Measurements from ENCODE around the gene STK24. TPM values are rescaled to one million over a fixed set of nuclear protein-coding genes. Genes with fewer than 3 reads are reported as not detected.
"Not testable (repeated sequence)": the region's sequence is repeated elsewhere in the genome, so short reads cannot be mapped to it uniquely, and the experiment has no call there.

The STK24 gene
- total RNA-seq: 100 to 1,000 TPM; 129 TPM

DNA sequence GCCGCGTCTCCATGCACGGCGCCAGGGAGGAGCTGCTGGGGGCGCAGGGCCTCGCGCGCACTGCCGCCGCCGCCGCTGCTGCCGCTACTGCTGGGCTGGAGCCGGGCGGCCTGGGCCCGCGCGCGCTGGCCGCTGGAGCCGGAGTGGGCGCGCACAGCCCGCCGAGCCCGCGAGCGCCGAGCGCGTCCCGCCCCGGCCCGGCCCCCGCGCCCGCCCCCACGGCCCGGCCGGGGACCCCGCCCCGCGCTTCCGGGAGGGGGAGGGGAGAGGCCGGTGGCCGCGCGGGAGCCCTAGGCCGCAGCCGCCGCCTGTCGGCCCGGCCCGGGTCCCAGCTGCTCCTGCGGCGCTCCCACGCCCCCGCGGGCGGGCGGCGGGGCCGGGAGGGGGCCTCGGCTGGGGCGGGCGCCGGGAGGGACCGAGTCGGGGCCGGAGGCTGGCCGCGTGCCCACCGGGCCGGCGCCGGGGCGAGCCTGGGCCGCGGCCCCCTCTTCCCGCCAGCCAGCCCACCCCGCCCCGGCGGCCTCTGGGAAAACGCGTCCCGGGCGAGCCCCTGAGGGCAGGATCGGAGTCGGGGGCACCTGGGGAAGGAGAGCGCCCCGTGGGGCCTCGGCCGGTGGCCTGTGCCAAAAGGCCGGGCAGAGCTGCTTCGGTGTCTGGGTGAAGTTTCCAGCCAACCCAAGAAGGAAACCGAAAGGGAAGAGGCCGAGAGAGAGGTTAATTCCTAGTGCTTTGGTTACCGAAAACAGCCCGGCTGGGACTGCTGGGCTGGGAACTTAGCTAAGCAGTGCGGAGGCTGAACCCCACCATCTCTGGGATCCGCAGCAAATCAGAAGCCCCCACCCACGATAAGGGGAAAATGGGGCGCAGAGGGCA, at the start of gene STK24:
Gene STK24 (minus strand): TSS at position 145 of the 873 bp plus-strand sequence. CDS start 321 bp downstream, outside the sequence.
- Mint-ChIP-seq H3K27ac (peak within 1 kb of the TSS; percentile 92), H3K27me3 (no peaks in the 10 kb centered on the region), H3K9me3 (no peaks in the 10 kb centered on the region), H3K4me1 (peaks cover 37% of the 10 kb centered on the region), H3K4me3 (peak within 1 kb of the TSS; percentile 98), H3K36me3 (peaks cover 22% of the 10 kb centered on the region)
- peak; percentile 83 for DNase-seq

DNA sequence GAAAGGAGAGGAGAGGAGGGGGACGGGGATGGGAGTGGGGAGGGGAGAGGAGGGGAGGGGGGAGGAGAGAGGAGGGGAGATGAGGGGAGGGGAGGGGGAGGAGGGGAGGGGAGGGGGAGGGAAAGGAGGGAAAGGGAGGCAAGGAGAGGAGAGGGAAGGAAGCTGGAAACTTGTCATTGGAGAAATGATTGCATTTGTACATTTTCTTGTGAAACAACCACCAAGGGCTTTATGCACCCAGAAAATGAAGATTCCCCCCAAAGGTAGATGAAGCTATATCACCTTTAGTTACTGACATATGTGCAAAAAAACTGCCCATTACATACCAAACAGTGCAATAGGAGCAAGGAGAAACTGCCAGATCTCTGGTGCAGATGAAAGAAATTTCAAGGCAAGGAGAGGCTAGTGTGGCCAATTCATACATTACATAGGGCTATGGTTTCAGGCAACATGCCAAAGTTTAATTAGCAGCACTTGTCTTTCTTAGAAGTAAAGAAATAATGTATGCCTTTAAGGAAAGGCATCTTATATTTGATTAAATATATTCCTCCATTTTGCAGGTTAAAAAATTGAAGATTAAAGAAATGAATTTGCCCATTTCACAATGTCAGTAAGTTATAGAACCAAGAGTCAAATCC, 49.5 kb upstream of the STK24 start:
- H3K27ac Mint-ChIP-seq: no peak overlapping the region
- H3K36me3 Mint-ChIP-seq: no peaks in the 10 kb centered on the region
- no peak for DNase-seq
- no peaks in the 10 kb centered on the region for H3K9me3 Mint-ChIP-seq
- no peaks in the 10 kb centered on the region for H3K27me3 Mint-ChIP-seq
- peaks cover 2% of the 10 kb centered on the region for H3K4me1 Mint-ChIP-seq
- H3K4me3 Mint-ChIP-seq: no peak overlapping the region

DNA sequence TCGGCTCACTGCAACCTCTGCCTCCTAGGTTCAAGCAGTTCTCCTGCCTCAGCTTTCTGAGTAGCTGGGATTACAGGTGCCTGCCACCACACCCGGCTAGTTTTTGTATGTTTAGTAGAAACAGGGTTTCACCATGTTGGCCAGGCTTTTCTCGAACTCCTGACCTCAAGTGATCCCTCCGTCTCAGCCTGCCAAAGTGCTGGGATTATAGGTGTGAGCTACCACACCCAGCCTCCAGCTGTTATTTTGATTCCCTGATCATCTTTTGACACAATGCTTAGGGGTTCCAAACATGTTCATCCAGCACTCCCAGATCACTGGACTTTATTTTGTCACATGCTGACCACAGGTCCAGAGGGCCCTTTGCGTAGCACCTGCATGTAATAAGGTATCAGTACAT, 47.7 kb upstream of the STK24 start:
- not testable (repeated sequence) for H3K9me3 Mint-ChIP-seq, H3K27ac Mint-ChIP-seq, H3K27me3 Mint-ChIP-seq, H3K4me1 Mint-ChIP-seq, H3K4me3 Mint-ChIP-seq, H3K36me3 Mint-ChIP-seq, DNase-seq

DNA sequence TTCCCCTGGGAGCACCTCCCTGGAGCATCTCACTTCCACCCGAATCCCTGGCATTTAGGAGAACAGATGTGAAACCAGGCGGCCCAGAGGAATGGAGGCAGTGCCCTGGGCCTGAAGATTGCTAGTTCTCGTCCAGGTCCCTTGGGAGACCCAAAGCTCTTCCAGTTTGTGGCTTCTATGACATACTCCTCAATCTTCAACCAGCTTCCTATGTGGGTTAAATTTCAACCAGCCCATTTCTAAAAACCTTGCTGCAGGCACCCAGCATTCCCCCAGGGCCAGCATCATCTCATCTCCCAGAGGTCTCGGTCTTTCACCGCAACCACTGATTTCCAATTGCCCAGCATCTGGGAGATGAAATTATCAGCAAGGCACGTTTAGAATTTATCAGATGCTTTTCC, 46.0 kb upstream of the STK24 start:
- H3K27me3 Mint-ChIP-seq: no peaks in the 10 kb centered on the region
- no peak overlapping the region for H3K27ac Mint-ChIP-seq
- H3K4me3 Mint-ChIP-seq: no peak overlapping the region
- no peak for DNase-seq
- peaks cover 2% of the 10 kb centered on the region for H3K4me1 Mint-ChIP-seq
- H3K36me3 Mint-ChIP-seq: no peaks in the 10 kb centered on the region
- no peaks in the 10 kb centered on the region for H3K9me3 Mint-ChIP-seq

DNA sequence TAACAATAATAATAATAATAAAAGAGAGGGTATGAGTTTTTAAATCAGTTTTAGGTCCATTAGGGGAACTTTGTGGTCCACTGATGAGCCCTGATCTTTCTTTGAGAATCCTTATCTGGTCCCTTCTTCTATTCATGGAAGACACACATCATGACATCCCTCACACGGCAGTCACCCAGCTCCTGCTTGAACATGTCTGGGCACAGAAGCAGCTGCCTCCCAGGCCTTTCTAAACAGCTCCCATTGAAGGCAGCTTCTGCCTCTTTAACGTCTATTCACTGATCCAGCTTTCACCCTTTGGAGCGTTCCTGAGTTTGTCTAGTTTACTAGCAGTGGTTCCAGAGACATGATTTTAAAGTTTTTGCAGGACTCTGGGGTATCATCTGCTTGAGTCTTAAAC, 42.6 kb upstream of the STK24 start:
- no peaks in the 10 kb centered on the region for H3K9me3 Mint-ChIP-seq
- H3K4me3 Mint-ChIP-seq: no peak overlapping the region
- H3K36me3 Mint-ChIP-seq: no peaks in the 10 kb centered on the region
- DNase-seq: no peak
- H3K4me1 Mint-ChIP-seq: no peaks in the 10 kb centered on the region
- H3K27ac Mint-ChIP-seq: no peak overlapping the region
- H3K27me3 Mint-ChIP-seq: no peaks in the 10 kb centered on the region

DNA sequence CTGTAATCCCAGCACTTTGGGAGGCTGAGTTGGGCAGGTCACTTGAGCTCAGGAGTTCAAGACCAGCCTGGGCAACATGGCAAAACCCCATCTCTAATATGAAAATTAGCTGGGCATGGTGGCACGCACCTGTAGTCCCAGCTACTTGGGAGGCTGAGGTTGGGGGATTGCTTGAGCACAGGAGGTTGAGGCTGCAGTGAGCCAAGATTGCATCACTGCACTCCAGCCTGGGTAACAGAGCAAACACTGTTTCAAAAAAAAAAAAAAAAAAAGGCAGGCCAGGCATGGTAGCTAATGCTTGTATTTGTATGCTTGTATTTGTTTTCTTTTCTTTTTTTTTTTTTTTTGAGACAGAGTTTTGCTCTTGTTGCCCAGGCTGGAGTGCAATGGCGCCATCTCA, 38.7 kb upstream of the STK24 start:
- not testable (repeated sequence) for H3K27ac Mint-ChIP-seq, H3K4me3 Mint-ChIP-seq, H3K36me3 Mint-ChIP-seq, H3K4me1 Mint-ChIP-seq, H3K27me3 Mint-ChIP-seq, DNase-seq, H3K9me3 Mint-ChIP-seq

DNA sequence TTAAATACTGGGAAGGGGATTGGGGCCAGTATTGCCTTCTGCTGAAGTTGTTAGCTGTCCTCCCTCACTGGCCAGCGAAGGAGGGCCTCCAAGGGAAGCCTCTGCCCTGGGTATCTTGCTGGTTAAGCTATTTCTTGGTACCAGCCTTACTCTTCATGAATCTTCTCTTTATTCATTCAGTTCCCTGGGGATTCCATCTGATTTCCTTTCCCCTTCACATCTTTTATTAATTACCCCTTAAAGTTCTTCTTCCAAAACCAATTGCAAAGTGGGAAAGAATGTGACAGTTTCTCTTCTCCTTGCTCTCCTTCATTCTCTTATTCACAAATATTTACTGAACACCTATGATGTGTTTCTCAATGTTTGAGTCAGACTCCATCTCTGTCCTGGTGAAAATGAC, 36.7 kb upstream of the STK24 start:
- no peak overlapping the region for H3K27ac Mint-ChIP-seq
- no peaks in the 10 kb centered on the region for H3K4me1 Mint-ChIP-seq
- H3K9me3 Mint-ChIP-seq: no peaks in the 10 kb centered on the region
- H3K4me3 Mint-ChIP-seq: no peak overlapping the region
- peaks cover 7% of the 10 kb centered on the region for H3K27me3 Mint-ChIP-seq
- H3K36me3 Mint-ChIP-seq: no peaks in the 10 kb centered on the region
- no peak for DNase-seq

DNA sequence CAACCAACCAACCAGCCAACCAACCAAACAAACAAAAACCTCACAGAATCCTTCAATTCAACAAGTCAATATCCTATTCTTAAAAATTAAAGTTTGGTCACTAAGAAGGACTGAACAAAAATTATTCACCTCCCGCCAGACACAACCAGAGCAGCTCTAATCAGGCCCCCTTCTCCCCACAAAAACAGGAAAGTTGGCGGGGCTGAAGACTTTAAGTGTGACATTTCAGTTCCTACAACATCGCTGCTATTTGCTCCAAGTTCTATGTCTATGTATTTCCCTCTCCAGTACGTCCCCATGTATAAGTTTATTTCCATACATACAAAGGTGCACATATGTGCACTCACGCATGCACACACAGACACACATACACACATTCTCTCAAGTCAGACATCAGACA, 32.8 kb upstream of the STK24 start:
- Mint-ChIP-seq H3K4me1 (peaks cover 2% of the 10 kb centered on the region), H3K9me3 (no peaks in the 10 kb centered on the region), H3K36me3 (no peaks in the 10 kb centered on the region), H3K27me3 (peaks cover 7% of the 10 kb centered on the region), H3K27ac (no peak overlapping the region), H3K4me3 (no peak overlapping the region)
- no peak for DNase-seq

DNA sequence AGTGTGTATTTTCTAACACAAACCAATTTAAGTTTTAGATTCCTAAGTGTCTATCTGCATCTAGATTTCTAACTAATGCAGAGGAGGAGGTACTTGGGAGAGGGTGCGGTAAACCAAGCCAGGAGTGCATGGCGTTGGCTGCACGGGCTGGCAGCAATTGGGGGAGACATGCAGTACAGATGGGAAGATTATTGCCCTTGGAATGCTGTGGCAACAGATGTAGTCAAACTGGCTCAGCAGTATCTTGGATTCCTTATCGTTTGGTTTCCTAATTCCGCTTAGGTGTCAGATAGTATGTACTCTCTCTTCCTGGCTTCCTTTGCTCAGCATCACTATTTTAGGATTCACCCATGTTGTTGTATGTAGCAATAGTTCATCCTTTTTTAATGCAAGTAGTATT, 29.4 kb upstream of the STK24 start:
- Mint-ChIP-seq H3K4me3 (no peak overlapping the region), H3K27ac (no peak overlapping the region), H3K9me3 (no peaks in the 10 kb centered on the region), H3K36me3 (no peaks in the 10 kb centered on the region), H3K27me3 (peaks cover 4% of the 10 kb centered on the region), H3K4me1 (peaks cover 2% of the 10 kb centered on the region)
- DNase-seq: no peak

DNA sequence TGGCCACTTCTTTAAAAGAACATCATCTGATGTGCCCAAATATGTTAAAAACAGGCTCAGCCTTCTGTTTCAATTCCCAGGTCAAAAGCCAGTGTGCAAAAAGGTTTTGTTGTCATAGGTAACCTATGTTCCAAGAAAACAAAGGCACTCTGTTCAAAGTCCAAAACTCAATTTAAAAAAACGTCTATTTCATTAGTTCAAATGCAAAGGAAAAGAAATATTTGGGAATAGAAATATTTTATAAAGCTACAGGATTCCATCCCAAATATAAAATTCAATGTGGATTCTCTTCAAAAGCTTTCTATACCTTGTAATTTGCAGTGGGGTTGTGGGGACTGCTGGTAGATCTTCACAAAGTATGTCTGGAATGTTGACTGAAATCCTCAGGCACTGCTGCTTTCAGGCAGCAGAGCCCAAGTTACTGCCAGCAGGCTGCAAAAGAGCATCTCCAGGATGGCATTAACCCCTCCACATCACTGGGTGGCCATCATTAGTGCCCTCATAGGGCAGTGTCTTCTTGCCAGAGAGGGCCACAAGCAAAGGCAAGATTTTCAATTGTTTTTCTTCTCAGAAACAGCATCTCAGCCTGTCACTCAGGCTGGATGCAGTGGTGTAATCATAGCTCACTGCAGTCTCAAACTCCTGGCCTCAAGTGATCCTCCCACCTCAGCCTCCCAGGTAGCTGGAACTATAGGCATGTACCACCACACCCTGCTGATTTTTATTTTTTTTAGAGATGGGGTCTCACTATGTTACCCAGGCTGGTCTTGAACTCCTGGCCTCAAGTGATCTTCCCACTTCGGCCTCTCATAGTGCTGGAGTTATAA, 22.8 kb upstream of the STK24 start:
- no peak overlapping the region for H3K4me3 Mint-ChIP-seq
- H3K27ac Mint-ChIP-seq: no peak overlapping the region
- H3K9me3 Mint-ChIP-seq: peaks cover 2% of the 10 kb centered on the region
- DNase-seq: no peak
- peaks cover 14% of the 10 kb centered on the region for H3K4me1 Mint-ChIP-seq
- H3K36me3 Mint-ChIP-seq: peaks cover 3% of the 10 kb centered on the region
- H3K27me3 Mint-ChIP-seq: no peaks in the 10 kb centered on the region

DNA sequence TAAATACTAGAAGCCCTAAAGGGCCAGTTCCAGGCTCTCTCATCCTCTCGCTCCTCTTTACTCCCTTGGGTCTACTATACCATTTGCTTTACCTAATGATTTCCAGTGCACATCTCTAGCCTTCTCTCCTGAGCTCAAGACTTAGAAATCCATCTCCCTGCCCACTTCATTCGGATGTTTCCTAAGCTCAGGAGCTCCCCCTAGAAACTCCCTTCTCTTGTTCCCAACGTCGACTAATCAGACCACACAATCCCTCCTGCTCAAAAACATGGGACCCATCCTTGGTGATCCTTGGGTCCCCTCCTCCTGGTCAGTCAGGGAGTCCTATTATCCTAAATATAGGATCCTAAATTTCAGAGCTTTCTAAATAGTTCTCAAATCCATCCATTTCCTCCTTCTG, 21.1 kb upstream of the STK24 start:
- Mint-ChIP-seq H3K4me3 (no peak overlapping the region), H3K27me3 (no peaks in the 10 kb centered on the region), H3K9me3 (peaks cover 2% of the 10 kb centered on the region), H3K4me1 (peaks cover 14% of the 10 kb centered on the region), H3K36me3 (peaks cover 3% of the 10 kb centered on the region), H3K27ac (peak overlapping the region; percentile 35)
- DNase-seq: no peak

DNA sequence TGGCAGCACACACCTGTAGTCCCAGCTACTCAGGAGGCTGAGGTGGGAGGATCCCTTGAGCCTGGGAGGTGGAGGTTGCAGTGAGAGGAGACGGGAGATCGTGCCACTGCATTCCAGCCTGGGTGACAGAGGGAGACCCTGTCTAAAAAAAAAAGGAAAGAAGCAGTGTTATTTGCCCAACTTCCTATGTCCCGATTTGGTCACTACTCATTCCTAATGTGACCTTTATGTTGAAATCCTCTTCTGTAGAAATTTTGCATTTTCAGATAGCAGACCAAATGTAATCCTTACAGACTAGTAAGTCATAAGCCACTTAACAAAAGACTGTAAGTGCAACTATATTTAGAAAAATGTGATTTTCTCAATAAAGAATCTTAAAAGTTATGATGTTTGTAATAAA, 18.2 kb upstream of the STK24 start:
- H3K27me3 Mint-ChIP-seq: no peaks in the 10 kb centered on the region
- peaks cover 3% of the 10 kb centered on the region for H3K36me3 Mint-ChIP-seq
- H3K4me1 Mint-ChIP-seq: peaks cover 14% of the 10 kb centered on the region
- no peak overlapping the region for H3K4me3 Mint-ChIP-seq
- no peak overlapping the region for H3K27ac Mint-ChIP-seq
- peaks cover 2% of the 10 kb centered on the region for H3K9me3 Mint-ChIP-seq
- DNase-seq: no peak

DNA sequence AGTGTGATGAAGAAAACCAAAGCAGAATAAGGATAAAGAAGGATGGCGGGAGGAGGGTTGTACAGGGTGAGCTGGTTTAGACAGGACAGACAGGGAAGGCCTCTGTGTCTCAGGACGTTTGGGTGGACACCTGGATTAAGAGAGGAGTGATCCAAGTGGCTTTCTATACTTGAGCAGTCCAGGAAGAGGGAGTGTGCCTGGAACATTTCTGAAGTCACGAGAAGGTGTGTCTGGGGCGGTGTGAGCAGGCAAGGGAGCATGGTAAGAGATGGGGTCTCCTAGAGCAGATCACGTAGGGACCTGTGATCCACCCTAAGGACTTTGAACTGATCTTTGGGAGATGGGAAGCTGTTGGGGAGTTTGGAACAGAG, 15.4 kb upstream of the STK24 start:
- H3K4me3 Mint-ChIP-seq: no peak overlapping the region
- H3K9me3 Mint-ChIP-seq: peaks cover 2% of the 10 kb centered on the region
- peaks cover 14% of the 10 kb centered on the region for H3K4me1 Mint-ChIP-seq
- peaks cover 3% of the 10 kb centered on the region for H3K36me3 Mint-ChIP-seq
- H3K27ac Mint-ChIP-seq: no peak overlapping the region
- no peaks in the 10 kb centered on the region for H3K27me3 Mint-ChIP-seq
- no peak for DNase-seq

DNA sequence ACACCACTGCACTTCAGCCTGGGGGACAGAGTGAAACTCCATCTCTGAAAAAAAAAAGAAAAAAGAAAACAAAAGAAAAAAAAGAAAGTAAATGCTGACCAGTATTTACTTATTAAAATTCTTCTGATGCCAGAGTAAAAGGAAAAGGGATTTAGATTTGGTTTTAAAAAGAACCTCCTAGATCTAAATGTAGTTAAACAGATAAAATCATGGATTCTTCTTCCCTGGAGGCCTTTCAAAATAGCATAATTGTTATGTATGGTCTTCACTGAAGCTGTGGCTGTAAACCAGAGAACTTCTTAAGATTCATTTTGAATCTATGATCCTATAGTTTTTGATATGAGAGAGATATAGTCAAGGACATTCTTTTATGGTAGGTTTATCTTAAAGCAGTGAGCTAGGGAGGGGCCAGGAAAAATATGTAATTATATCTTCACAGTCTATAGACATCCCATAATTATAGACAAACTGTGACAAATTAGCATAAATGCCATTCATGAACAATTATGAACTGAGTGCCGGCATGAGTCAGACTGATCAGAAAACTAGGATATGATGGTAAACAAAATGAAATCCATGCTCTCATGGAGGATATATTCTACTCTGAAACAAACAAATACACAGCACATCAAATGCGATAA, 14.9 kb upstream of the STK24 start:
- Mint-ChIP-seq H3K27me3 (no peaks in the 10 kb centered on the region), H3K4me1 (peaks cover 10% of the 10 kb centered on the region), H3K9me3 (no peaks in the 10 kb centered on the region), H3K36me3 (peaks cover under 1% of the 10 kb centered on the region), H3K27ac (no peak overlapping the region), H3K4me3 (no peak overlapping the region)
- no peak for DNase-seq

DNA sequence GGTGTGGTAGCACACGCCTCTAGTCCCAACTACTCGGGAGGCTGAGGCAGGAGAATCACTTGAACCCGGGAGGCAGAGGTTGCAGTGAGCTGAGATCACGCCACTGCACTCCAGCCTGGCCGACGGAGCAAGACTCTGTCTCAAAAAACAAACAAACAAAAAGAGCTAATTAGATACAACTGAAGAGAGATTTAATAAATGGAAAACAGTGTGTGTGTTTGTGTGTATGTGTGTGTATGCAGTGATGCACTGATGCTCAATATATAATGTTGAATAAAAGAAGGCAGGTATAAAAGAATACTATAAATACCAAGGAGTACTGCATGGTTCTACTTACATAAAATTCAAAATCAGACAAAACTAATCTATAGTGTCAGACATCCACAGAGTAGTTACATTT, 13.6 kb upstream of the STK24 start:
- H3K36me3 Mint-ChIP-seq, H3K27ac Mint-ChIP-seq, H3K9me3 Mint-ChIP-seq, DNase-seq, H3K4me1 Mint-ChIP-seq, H3K27me3 Mint-ChIP-seq, H3K4me3 Mint-ChIP-seq: not testable (repeated sequence)
